Astrocyte (in vitro differentiated cells and primary cell): ENCODE results near the gene CHMP6. TPM values are rescaled to one million over a fixed set of nuclear protein-coding genes. Genes with fewer than 3 reads are reported as not detected.
A peak's percentile ranks its signal among the peaks of the same experiment; 100 is the strongest.

Source experiments
- DNase-seq: peaks from one replicate; pipeline ENCODE4 v3.0.0-alpha.2; 2010; ENCODE audit warnings: low read depth
- FAIRE-seq: peaks from 2 replicates; lab custom pipeline; 2011; peaks lifted over from hg19 to GRCh38; lab: Jason Lieb, UNC
- H2AFZ ChIP-seq: 2 replicates; pipeline ENCODE4 v1.6.0; 2012; ENCODE audit warnings: low read depth, low read length, inconsistent platforms
- H3K27ac ChIP-seq: 2 replicates; pipeline ENCODE4 v1.5.1; 2011; ENCODE audit warnings: low read depth, low read length, inconsistent platforms
- H3K27me3 ChIP-seq: 2 replicates; pipeline ENCODE4 v1.6.0; 2011; ENCODE audit warnings: low read length, inconsistent platforms; ENCODE audit not compliant: insufficient read depth
- H3K36me3 ChIP-seq: 2 replicates; pipeline ENCODE4 v1.5.1; 2011; ENCODE audit warnings: low read length, inconsistent platforms; ENCODE audit not compliant: insufficient read depth
- H3K4me1 ChIP-seq: 2 replicates; pipeline ENCODE4 v1.5.1; 2011; ENCODE audit warnings: low read length, inconsistent platforms; ENCODE audit not compliant: insufficient read depth
- H3K4me2 ChIP-seq: 2 replicates; pipeline ENCODE4 v1.6.0; 2012; ENCODE audit warnings: low read length, inconsistent platforms
- H3K4me3 ChIP-seq: 2 replicates; pipeline ENCODE4 v1.5.1; 2011; ENCODE audit warnings: low read depth, mild to moderate bottlenecking, low read length, inconsistent platforms; ENCODE audit not compliant: insufficient read depth
- H3K79me2 ChIP-seq: 2 replicates; pipeline ENCODE4 v1.6.0; 2012; ENCODE audit warnings: mild to moderate bottlenecking, low read length, inconsistent platforms; ENCODE audit not compliant: insufficient read depth
- H3K9ac ChIP-seq: 2 replicates; pipeline ENCODE4 v1.6.0; 2012; ENCODE audit warnings: mild to moderate bottlenecking, low read length, inconsistent platforms
- H3K9me3 ChIP-seq: 2 replicates; pipeline ENCODE4 v1.5.1; 2012; ENCODE audit warnings: low read depth, mild to moderate bottlenecking, low read length, inconsistent platforms; ENCODE audit not compliant: insufficient read depth
- H4K20me1 ChIP-seq: 2 replicates; pipeline ENCODE4 v1.6.0; 2012; ENCODE audit warnings: low read length, inconsistent platforms; ENCODE audit not compliant: insufficient read depth
- H3K27ac Mint-ChIP-seq: one replicate; pipeline ENCODE4 v1.8.0; 2021; ENCODE audit warnings: mild to moderate bottlenecking, mixed read lengths; ENCODE audit not compliant: unreplicated experiment
- H3K27me3 Mint-ChIP-seq: one replicate; pipeline ENCODE4 v1.8.0; 2021; ENCODE audit warnings: low read depth, mixed read lengths; ENCODE audit not compliant: unreplicated experiment
- H3K36me3 Mint-ChIP-seq: one replicate; pipeline ENCODE4 v1.8.0; 2021; ENCODE audit warnings: low read depth, mixed read lengths; ENCODE audit not compliant: unreplicated experiment
- H3K4me1 Mint-ChIP-seq: one replicate; pipeline ENCODE4 v1.8.0; 2021; ENCODE audit warnings: low read depth, mixed read lengths; ENCODE audit not compliant: unreplicated experiment
- H3K4me3 Mint-ChIP-seq: one replicate; pipeline ENCODE4 v1.8.0; 2021; ENCODE audit warnings: mild to moderate bottlenecking, moderate library complexity, mixed read lengths; ENCODE audit not compliant: unreplicated experiment
- H3K9me3 Mint-ChIP-seq: one replicate; pipeline ENCODE4 v1.8.0; 2021; ENCODE audit warnings: mild to moderate bottlenecking, mixed read lengths; ENCODE audit not compliant: unreplicated experiment
- EZH2 ChIP-seq: IDR thresholded peaks from 2 replicates; pipeline ENCODE4 v1.6.1; 2012; ENCODE audit warnings: mild to moderate bottlenecking, low read length, inconsistent platforms; ENCODE audit not compliant: insufficient read depth
- total RNA-seq: library from RNA; stranded (reverse); gene quantifications from 2 replicates; pipeline ENCODE4 v1.2.1, GENCODE V29; 2021
- TF ChIP-seq, protein P1 (sequence below): IDR thresholded peaks from 2 replicates; pipeline ENCODE4 v1.5.1; 2011; ENCODE audit warnings: low read depth, mild to moderate bottlenecking, inconsistent platforms, low read length, moderate library complexity; ENCODE audit not compliant: insufficient read depth

CHMP6 gene
- total RNA-seq, 1 donor from 2014 or later: 19.0 TPM

GRCh38 chr17:80997424-80998117 lies 5.9 kb downstream of the CHMP6 start:
- Mint-ChIP-seq H3K4me1 (peaks cover 3% of the 10 kb centered on the region), H3K27ac (no peak overlapping the region), H3K36me3 (peaks cover 8% of the 10 kb centered on the region), H3K9me3 (no peaks in the 10 kb centered on the region), H3K27me3 (peaks cover 10% of the 10 kb centered on the region), H3K4me3 (no peak overlapping the region)
- no peak for FAIRE-seq
- no peaks in the 10 kb centered on the region for H3K36me3 ChIP-seq
- no peaks in the 10 kb centered on the region for H3K27me3 ChIP-seq
- peaks cover 11% of the 10 kb centered on the region for H3K79me2 ChIP-seq
- peaks cover 10% of the 10 kb centered on the region for H4K20me1 ChIP-seq
- peak overlapping the region; percentile 41 for H3K9ac ChIP-seq
- H3K4me2 ChIP-seq: peak overlapping the region; percentile 50
- H3K4me1 ChIP-seq: peaks cover 26% of the 10 kb centered on the region
- H3K9me3 ChIP-seq: no peaks in the 10 kb centered on the region
- H3K27ac ChIP-seq: peak overlapping the region; percentile 53
- no peak overlapping the region for H3K4me3 ChIP-seq
- DNase-seq: peak; percentile 55
- H2AFZ ChIP-seq: no peak overlapping the region
- TF ChIP-seq, protein P1, sequence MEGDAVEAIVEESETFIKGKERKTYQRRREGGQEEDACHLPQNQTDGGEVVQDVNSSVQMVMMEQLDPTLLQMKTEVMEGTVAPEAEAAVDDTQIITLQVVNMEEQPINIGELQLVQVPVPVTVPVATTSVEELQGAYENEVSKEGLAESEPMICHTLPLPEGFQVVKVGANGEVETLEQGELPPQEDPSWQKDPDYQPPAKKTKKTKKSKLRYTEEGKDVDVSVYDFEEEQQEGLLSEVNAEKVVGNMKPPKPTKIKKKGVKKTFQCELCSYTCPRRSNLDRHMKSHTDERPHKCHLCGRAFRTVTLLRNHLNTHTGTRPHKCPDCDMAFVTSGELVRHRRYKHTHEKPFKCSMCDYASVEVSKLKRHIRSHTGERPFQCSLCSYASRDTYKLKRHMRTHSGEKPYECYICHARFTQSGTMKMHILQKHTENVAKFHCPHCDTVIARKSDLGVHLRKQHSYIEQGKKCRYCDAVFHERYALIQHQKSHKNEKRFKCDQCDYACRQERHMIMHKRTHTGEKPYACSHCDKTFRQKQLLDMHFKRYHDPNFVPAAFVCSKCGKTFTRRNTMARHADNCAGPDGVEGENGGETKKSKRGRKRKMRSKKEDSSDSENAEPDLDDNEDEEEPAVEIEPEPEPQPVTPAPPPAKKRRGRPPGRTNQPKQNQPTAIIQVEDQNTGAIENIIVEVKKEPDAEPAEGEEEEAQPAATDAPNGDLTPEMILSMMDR: no peak
- TF ChIP-seq EZH2: no peak

DNA sequence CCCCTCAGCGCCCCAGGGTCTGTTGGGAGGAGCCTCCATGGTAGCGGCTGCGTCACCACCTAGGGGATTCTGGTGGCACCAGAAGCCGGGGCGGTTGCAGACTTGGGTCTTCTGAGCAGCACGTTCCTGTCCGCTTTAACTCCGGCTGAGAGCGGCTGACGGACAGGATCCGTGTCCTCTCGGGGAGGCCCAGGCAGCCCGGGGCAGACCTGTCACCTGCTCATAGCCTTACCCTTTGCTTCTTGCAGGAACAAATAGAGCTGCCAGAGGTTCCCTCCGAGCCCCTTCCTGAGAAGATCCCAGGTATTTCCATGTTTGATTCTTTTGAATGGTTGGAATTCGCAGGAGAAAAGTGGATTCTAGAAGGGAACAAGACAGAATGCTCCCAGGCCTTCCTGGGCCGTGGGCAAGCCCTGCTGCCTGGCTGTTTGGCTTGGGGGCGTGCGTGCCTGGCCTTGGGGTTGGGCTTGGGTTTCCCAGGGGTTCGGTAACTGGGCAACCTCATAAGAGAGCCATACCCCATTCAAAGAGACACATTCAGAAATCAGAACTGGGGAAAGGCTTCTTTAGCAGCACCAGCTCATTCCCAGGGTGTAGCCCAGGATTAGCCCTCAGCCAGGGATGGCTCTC lies 6.6 kb downstream of the CHMP6 start:
- Histone ChIP-seq H3K36me3 (no peaks in the 10 kb centered on the region), H3K4me3 (no peak overlapping the region), H3K9me3 (no peaks in the 10 kb centered on the region), H3K4me1 (peaks cover 24% of the 10 kb centered on the region), H4K20me1 (peaks cover 9% of the 10 kb centered on the region), H2AFZ (no peak overlapping the region), H3K9ac (no peak overlapping the region), H3K79me2 (peaks cover 4% of the 10 kb centered on the region), H3K27me3 (peaks cover under 1% of the 10 kb centered on the region), H3K4me2 (no peak overlapping the region), H3K27ac (no peak overlapping the region)
- Mint-ChIP-seq H3K36me3 (peaks cover 8% of the 10 kb centered on the region), H3K9me3 (no peaks in the 10 kb centered on the region), H3K27ac (no peak overlapping the region), H3K27me3 (peaks cover 14% of the 10 kb centered on the region), H3K4me3 (no peak overlapping the region), H3K4me1 (no peaks in the 10 kb centered on the region)
- TF ChIP-seq EZH2: no peak
- TF ChIP-seq, protein P1: no peak
- FAIRE-seq (no peak), DNase-seq (no peak)
